ENCODE results near the gene ITGA6.

DNA sequence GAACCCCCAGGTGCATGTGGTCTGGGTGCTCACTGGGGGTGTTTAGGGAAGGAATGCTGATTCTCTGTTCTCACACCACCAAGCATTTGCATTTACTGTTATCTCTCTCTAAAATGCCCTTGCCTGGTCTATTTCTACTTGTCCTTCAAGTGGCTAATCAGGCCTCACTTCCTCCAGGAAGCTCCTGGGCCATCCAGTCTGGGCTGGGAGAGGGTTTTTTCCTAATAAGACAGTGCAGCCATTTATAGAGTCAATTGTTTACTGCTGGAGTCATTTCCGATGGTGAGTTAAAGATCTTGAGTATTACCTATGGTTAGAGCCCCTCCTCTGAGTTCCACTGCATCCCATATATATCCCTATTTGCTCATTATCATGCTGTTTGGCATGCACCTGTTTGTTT lies 25.2 kb upstream of the ITGA6 start:
- no peak for TF ChIP-seq CTCF (IDR thresholded peaks at IDR 0.05; ENCODE audit: insufficient read depth, low read depth, low read length)
- TF ChIP-seq EZH2 (IDR thresholded peaks at IDR 0.05; ENCODE audit: insufficient read depth, low read length): no peak

Data from astrocyte (in vitro differentiated cells and primary cell).